Stimulated activated CD4-positive, alpha-beta T cell treated with anti-CD3 and anti-CD28 coated beads, Interleukin-1b, Interleukin-23, amount 100 ng/mL, for 48 hours (primary cell): ENCODE data around the gene PRAMEF20.

Experiments
- DNase-seq: peaks from one replicate; pipeline ENCODE4 v3.0.0-alpha.2; 2020

Gene PRAMEF20

GRCh38 chr1:13465515-13465914 lies 55.3 kb downstream of the PRAMEF20 start:
- no peak for DNase-seq

DNA sequence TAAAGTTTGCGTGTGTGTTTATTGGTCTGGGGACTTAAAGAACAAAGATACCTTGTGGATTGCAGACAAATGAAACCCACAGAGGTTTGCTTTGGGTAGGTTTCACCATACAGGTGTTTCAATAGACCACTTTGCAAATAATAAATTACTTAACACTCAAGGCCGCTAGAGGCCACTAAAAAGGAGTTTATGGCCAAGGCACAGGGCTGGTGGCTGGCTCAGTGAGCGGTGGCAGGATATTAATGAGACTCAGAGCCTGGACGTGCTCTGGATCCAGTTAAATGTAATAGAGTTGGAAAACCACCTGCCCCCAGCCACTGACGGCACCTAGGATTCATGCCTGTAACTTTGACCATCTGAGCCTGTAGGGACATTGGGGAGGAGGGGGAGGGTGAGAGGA lies 59.1 kb downstream of the PRAMEF20 start:
- no peak for DNase-seq
